Right renal pelvis (tissue), 4 donors: Measurements from ENCODE around the gene FRMD3. TPM values are rescaled to one million over a fixed set of nuclear protein-coding genes. Genes with fewer than 3 reads are reported as not detected.

ENCODE experiments used
- DNase-seq, 4 donors: peaks; one replicate each; pipeline ENCODE4 v3.0.0-alpha.2; 2013; ENCODE audit warnings: low read depth in 4 of 4, low spot score in 3 of 4, missing footprints in 1 of 4
- polyA plus RNA-seq, 4 donors: library from polyadenylated mRNA; unstranded; fragments of 120-200 nt; gene quantifications; one replicate each; pipeline ENCODE4 v1.2.1, GENCODE V29; 2013; ENCODE audit not compliant: insufficient read length in 4 of 4

The FRMD3 gene
- polyA plus RNA-seq, 4 donors = 21.4 to 28.9 (median 25.2) TPM

GRCh38 chr9:83346655-83347420, 191.4 kb downstream of the FRMD3 start:
- no peak for DNase-seq

- DNase-seq = no peak
Measured at GRCh38 chr9:83343366-83343999, 194.7 kb downstream of the FRMD3 start.

- DNase-seq = no peak
Measured at GRCh38 chr9:83342731-83343130, 195.5 kb downstream of the FRMD3 start.

- no peak for DNase-seq
Measured at GRCh38 chr9:83342006-83342405, 196.2 kb downstream of the FRMD3 start.

- no peak for DNase-seq
Measured at GRCh38 chr9:83340451-83340850, 197.8 kb downstream of the FRMD3 start.

- no peak for DNase-seq
Measured at GRCh38 chr9:83339435-83339834, 198.8 kb downstream of the FRMD3 start.

GRCh38 chr9:83336706-83337105, 201.5 kb downstream of the FRMD3 start:
- DNase-seq = no peak

GRCh38 chr9:83334320-83334719, 203.9 kb downstream of the FRMD3 start:
- DNase-seq = peak; percentile 59 to 61 (median 60)

GRCh38 chr9:83330207-83331196, 207.7 kb downstream of the FRMD3 start:
- no peak for DNase-seq

GRCh38 chr9:83327750-83328622, 210.2 kb downstream of the FRMD3 start:
- DNase-seq = no peak

GRCh38 chr9:83327323-83327722, 210.9 kb downstream of the FRMD3 start:
- no peak for DNase-seq

GRCh38 chr9:83323148-83323547, 215.1 kb downstream of the FRMD3 start:
- no peak for DNase-seq

GRCh38 chr9:83322438-83322837, 215.8 kb downstream of the FRMD3 start:
- DNase-seq = no peak

- DNase-seq = no peak
Measured at GRCh38 chr9:83317244-83317643, 221.0 kb downstream of the FRMD3 start.

- DNase-seq = no peak
Measured at GRCh38 chr9:83315649-83316048, 222.6 kb downstream of the FRMD3 start.

GRCh38 chr9:83313781-83314180, 224.4 kb downstream of the FRMD3 start:
- no peak for DNase-seq

GRCh38 chr9:83312537-83312936, 225.7 kb downstream of the FRMD3 start:
- DNase-seq = no peak

- no peak for DNase-seq
Measured at GRCh38 chr9:83307066-83307724, 231.0 kb downstream of the FRMD3 start.

GRCh38 chr9:83304686-83305085, 233.5 kb downstream of the FRMD3 start:
- peak in 2 of 4 donors; percentile 52 to 58 for DNase-seq

- DNase-seq = no peak
Measured at GRCh38 chr9:83299571-83299970, 238.6 kb downstream of the FRMD3 start.
